Ovary (tissue), 3 donors: Measurements from ENCODE around the gene CXCL10.
A peak's percentile ranks its signal among the peaks of the same experiment; 100 is the strongest.

Source experiments
- CTCF ChIP-seq, 3 donors: fragments of 450-650 bp in 2 of 3; fragments of 200-600 bp in 1 of 3; IDR thresholded peaks; one replicate each; pipeline versions ENCODE4 v1.5.1 to v1.8.0; 2016 to 2022; ENCODE audit warnings: antibody characterized with exemption in 3 of 3, mild to moderate bottlenecking in 1 of 3
- EP300 ChIP-seq: sonication (generic); formaldehyde crosslinking; IDR thresholded peaks from one replicate; pipeline ENCODE4 v1.6.1; 2017; ENCODE audit warnings: antibody characterized with exemption
- donor health status: DM: no; HTN: no; CAD: no.

- peak in 2 of 3 donors; percentile 27 to 66 for TF ChIP-seq CTCF (IDR thresholded peaks at IDR 0.05)
- no peak for TF ChIP-seq EP300
Observed at GRCh38 chr4:75995727-75996126, 27.6 kb downstream of the CXCL10 start.
